Upper lobe of left lung (tissue), 4 donors: ENCODE results near the gene PKD2.

Source experiments
- EP300 ChIP-seq, 4 donors: sonication (generic); formaldehyde crosslinking; IDR thresholded peaks; one replicate each; pipeline ENCODE4 v1.5.1; 2017; ENCODE audit warnings: antibody characterized with exemption in 4 of 4, control low read depth in 2 of 4
- POLR2A ChIP-seq, 4 donors: fragments of 450-650 bp; IDR thresholded peaks; one replicate each; pipeline ENCODE4 v1.5.1; 2016 to 2017; ENCODE audit warnings: antibody characterized with exemption in 4 of 4, mild to moderate bottlenecking in 2 of 4
- POLR2AphosphoS5 ChIP-seq, 2 donors: sonication (generic); formaldehyde crosslinking; IDR thresholded peaks; one replicate each; pipeline ENCODE4 v1.5.1; 2017; ENCODE audit warnings: antibody characterized with exemption in 2 of 2
- TF ChIP-seq, protein P1 (sequence below), 6 experiments: fragments of 450-650 bp in 4 of 6; fragments of 200-600 bp in 2 of 6; sonication (generic) in 2 of 6; IDR thresholded peaks; one replicate each; pipeline ENCODE4 v1.5.1; 2016 to 2019; ENCODE audit warnings: antibody characterized with exemption in 6 of 6

DNA sequence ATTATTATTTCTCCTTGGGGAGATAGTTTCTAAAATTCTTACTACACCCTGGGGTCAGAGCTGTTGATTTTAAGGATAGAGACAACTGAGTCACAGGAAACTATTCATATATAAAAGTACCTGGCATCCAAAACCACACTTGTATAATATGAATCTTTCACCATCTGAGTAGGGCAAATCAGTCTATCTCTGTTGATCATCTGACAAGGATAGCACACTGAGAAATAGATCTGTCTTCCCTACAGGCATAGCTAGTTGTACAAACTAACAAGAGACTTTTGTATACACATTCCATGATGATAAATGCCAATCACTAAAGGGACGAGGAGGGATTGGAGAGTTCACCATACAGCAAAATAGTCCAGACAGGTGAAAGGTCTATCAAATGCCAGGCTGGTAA lies 30.0 kb downstream of the PKD2 start:
- TF ChIP-seq, protein P1, sequence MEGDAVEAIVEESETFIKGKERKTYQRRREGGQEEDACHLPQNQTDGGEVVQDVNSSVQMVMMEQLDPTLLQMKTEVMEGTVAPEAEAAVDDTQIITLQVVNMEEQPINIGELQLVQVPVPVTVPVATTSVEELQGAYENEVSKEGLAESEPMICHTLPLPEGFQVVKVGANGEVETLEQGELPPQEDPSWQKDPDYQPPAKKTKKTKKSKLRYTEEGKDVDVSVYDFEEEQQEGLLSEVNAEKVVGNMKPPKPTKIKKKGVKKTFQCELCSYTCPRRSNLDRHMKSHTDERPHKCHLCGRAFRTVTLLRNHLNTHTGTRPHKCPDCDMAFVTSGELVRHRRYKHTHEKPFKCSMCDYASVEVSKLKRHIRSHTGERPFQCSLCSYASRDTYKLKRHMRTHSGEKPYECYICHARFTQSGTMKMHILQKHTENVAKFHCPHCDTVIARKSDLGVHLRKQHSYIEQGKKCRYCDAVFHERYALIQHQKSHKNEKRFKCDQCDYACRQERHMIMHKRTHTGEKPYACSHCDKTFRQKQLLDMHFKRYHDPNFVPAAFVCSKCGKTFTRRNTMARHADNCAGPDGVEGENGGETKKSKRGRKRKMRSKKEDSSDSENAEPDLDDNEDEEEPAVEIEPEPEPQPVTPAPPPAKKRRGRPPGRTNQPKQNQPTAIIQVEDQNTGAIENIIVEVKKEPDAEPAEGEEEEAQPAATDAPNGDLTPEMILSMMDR (IDR thresholded peaks at IDR 0.05): no peak
- TF ChIP-seq POLR2A (IDR thresholded peaks at IDR 0.05) (no peak), EP300 (IDR thresholded peaks at IDR 0.05) (no peak), POLR2AphosphoS5 (IDR thresholded peaks at IDR 0.05) (no peak)
